ENCODE results near the gene SYDE2. TPM values are rescaled to one million over a fixed set of nuclear protein-coding genes. Genes with fewer than 3 reads are reported as not detected.
A peak's percentile ranks its signal among the peaks of the same experiment; 100 is the strongest.
"Not testable (repeated sequence)": the region's sequence is repeated elsewhere in the genome, so short reads cannot be mapped to it uniquely, and the experiment has no call there.

Gene SYDE2
- total RNA-seq, 1 donor from 2014 or later = 6.9 TPM

- FAIRE-seq = no peak
- no peak for DNase-seq (ENCODE audit: low spot score in 2 of 2)
Observed at GRCh38 chr1:85220756-85221201, 20.0 kb upstream of the SYDE2 start.

- no peak for FAIRE-seq
Observed at GRCh38 chr1:85219853-85220610, 19.2 kb upstream of the SYDE2 start.

GRCh38 chr1:85216697-85217096 lies 15.9 kb upstream of the SYDE2 start:
- no peak for DNase-seq (ENCODE audit: low spot score in 2 of 2)
- no peak for FAIRE-seq

More at GRCh38 chr1:85219853-85220610, 19.2 kb upstream of the SYDE2 start:
- DNase-seq (ENCODE audit: low spot score in 2 of 2) = no peak

GRCh38 chr1:85214654-85215053 lies 13.8 kb upstream of the SYDE2 start:
- FAIRE-seq (no peak), DNase-seq (ENCODE audit: low spot score in 2 of 2) (no peak)

- DNase-seq (ENCODE audit: low spot score in 2 of 2) (no peak), FAIRE-seq (no peak)
Observed at GRCh38 chr1:85208488-85208887, 7.7 kb upstream of the SYDE2 start.

DNA sequence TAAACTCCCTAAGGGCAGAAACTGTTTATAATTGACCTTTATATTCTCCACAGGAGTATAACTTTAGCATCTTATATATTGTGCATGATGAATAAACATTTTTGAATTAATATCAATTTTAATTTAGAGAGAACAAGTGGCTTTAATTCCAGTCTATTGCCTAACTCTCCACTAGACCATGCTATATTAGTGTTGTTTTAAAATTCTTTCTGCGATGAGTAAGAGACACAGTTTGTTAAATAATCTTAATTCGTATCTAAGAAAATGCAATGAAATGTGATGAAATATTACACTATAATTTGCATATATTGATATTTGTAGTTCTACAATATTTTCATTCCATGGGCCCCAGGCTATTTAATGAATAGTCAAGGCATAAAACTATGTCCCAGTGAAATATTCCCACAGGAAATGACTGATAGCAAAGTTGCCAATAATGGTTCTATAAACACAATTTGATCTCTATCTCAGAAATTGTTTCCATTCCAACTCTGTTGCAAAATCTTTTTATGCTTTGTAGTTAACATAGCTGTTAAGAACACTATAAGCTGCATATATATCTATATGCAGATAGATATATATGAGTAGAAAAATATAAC lies 2.9 kb upstream of the SYDE2 start:
- FAIRE-seq (no peak), DNase-seq (ENCODE audit: low spot score in 2 of 2) (no peak)

DNA sequence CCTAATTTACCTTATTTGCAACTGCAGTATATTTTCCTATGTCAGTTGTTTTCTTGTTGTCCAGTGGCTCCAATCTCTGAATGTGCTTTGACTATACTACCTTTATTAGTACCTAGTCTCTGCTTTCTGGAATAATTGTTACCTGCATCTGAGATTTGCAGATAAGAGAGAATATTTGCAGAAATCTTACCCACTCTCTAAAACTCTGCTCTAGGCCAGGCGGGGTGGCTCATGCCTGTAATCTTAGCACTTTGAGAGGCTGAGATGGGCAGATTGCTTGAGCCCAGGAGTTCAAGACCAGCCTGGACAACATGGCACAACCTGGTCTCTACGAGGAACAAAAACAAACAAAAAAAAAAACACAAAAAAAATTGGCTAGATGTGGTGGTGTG lies 2.0 kb upstream of the SYDE2 start:
- FAIRE-seq = no peak
- DNase-seq (ENCODE audit: low spot score in 2 of 2) = no peak

DNA sequence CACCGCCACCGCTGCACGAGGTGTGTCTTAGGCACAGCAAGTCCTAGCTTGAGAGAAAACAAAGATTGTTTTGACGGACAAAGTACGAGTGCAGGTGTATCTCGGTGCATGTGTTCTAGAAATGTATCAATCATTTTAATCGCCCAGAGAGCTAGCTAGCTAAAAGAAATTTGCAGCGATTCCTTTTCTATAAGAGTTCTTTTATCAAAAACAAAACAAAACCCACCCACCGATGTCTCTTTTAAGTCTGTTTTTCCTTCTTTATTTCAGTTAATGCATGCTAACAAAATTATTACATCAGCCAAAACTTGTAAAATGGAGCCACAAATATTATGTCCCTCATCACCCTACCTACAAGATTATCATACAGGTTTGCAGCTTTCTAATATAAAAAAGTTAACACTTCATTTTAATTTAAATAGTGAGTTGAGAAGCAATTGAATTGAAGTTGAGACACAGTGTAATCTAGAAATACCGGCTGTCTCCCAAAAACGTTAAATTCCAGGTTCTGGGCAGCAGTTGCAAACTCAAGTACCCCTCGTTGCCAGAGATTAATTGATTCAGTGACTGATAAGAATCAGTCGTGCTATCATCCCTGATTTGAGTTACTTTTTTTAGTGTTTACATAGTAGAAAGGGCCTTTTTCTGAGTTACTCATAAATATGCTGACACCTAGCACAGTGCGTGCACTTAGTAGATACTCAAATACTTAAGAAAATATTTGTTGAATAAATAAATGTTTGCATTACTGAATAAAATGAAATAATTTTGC lies 1.5 kb upstream of the SYDE2 start:
- FAIRE-seq = no peak

DNA sequence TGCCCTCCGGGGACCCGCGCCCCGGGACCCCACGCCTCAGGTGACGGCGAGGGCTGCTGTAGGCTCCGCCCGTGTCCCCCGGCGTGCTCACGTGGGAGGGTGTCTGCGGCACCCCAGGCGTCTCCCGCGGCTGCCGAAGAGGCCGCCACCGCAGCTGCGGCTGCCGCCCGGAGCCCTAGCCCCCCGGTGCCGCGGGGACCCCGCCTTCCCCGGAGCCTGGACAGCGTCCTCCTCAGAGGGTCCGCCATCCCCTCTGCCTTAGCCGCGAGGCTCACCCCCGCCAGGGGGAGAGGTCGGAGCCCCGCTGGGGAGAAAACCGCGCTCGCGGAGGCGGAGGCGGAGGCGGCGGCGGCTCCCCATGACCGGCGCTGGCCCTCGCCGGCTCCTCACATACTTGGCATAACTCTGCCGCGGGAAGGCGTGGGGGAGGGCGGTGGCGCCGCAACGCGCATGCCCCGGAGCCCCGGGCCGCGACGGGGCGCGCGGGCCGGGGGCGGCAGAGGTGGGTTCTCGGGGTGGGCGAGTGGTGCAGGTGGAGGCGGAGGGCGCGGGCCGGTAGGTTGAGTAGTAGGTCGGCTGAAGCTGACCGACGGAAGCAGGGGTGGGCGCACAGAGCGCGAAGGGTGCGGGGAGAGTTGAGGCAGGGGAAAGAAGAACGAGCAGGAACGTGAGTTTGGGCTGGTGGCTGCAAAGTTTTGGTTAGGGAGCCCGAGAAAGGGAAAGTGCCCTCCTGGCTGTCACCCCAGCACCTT lies 700 bp upstream of the SYDE2 start:
- DNase-seq (ENCODE audit: low spot score in 2 of 2) = peak; percentile 63 to 65
- no peak for FAIRE-seq

More for the DNA sequence above, 1.5 kb upstream of the SYDE2 start:
- no peak for DNase-seq (ENCODE audit: low spot score in 2 of 2)

GRCh38 chr1:85199667-85200462 lies 951 bp downstream of the SYDE2 start:
- FAIRE-seq (no peak), DNase-seq (ENCODE audit: low spot score in 2 of 2) (no peak)

- FAIRE-seq = no peak
- DNase-seq (ENCODE audit: low spot score in 2 of 2) = no peak
Observed at GRCh38 chr1:85198864-85199263, 2.0 kb downstream of the SYDE2 start.

DNA sequence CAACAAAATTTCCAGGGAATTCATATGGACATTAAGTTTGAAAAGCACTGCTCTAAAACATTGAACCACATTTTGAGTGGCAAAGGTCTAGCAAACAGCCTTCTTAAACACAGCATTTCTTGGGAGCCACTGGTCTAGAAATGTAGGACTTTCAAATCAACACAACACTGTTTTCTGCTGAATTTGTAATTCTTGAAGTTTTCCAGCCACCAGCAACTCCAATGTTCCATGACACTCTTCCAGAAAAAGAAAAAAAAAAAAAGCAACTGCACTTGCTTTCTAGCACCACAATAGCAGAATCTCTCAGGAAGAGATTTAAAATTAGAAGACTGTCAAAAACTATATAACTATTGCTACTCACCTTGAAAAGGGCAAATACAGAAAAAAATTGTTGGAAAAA lies 4.5 kb downstream of the SYDE2 start:
- no peak for FAIRE-seq

GRCh38 chr1:85195703-85196102 lies 5.1 kb downstream of the SYDE2 start:
- FAIRE-seq (no peak), DNase-seq (ENCODE audit: low spot score in 2 of 2) (no peak)

More for the DNA sequence above, 4.5 kb downstream of the SYDE2 start:
- no peak for DNase-seq (ENCODE audit: low spot score in 2 of 2)

- DNase-seq (ENCODE audit: low spot score in 2 of 2); FAIRE-seq: not testable (repeated sequence)
Observed at GRCh38 chr1:85192129-85192528, 8.7 kb downstream of the SYDE2 start.

- DNase-seq (ENCODE audit: low spot score in 2 of 2) (no peak), FAIRE-seq (no peak)
Observed at GRCh38 chr1:85189120-85189519, 11.7 kb downstream of the SYDE2 start.

- FAIRE-seq (no peak), DNase-seq (ENCODE audit: low spot score in 2 of 2) (no peak)
Observed at GRCh38 chr1:85188530-85188929, 12.3 kb downstream of the SYDE2 start.

DNA sequence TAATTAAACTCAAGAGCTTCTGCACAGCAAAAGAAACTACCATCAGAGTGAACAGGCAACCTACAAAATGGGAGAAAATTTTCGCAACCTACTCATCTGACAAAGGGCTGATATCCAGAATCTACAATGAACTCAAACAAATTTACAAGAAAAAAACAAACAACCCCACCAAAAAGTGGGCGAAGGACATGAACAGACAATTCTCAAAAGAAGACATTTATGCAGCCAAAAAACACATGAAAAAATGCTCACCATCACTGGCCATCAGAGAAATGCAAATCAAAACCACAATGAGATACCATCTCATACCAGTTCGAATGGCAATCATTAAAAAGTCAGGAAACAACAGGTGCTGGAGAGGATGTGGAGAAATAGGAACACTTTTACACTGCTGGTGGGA lies 13.8 kb downstream of the SYDE2 start:
- not testable (repeated sequence) for DNase-seq (ENCODE audit: low spot score in 2 of 2); FAIRE-seq

GRCh38 chr1:85184245-85184644 lies 16.6 kb downstream of the SYDE2 start:
- DNase-seq (ENCODE audit: low spot score in 2 of 2) (no peak), FAIRE-seq (no peak)

DNA sequence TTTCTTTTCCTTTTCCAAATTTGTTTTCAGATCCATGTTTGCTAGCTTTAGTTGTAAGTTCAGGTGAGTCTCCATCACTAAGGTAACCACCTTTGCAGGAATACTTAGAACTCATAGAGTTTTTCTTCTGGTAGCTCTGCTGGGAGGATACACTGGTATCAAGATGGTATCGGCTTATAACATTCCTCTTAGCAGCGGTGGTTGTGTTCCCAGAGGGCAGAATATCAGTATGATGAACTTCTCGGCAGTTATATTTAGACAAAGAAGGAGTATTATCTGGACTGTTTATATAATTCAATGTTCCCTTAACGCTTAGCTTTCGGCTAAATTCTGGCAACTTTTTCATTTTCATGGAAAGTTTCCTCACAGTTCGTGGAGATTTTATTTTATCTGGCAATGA lies 18.1 kb downstream of the SYDE2 start:
- DNase-seq (ENCODE audit: low spot score in 2 of 2) (no peak), FAIRE-seq (no peak)

- DNase-seq (ENCODE audit: low spot score in 2 of 2) (no peak), FAIRE-seq (no peak)
Observed at GRCh38 chr1:85180869-85181268, 19.9 kb downstream of the SYDE2 start.
